ENCODE measurements around the gene MRPL4. TPM values are rescaled to one million over a fixed set of nuclear protein-coding genes. Genes with fewer than 3 reads are reported as not detected.

The MRPL4 gene
- total and polyA plus RNA-seq, 10 of the 15 experiments (the other 5 are each of a cell fraction or from before 2014, with no cell fraction given), result 0.79 to 221 (median 112) TPM

GRCh38 chr19:10290876-10291553, 39.0 kb downstream of the MRPL4 start:
- intact Hi-C loops (cut with micrococcal nuclease; ENCODE audit: unreplicated experiment) (no loop called here), in situ Hi-C loops (cut with MboI) (no loop called here)
- ATAC-seq, result peak; percentile 8; the same call in 2 of the 3 replicates
- Histone ChIP-seq H3K27ac (ENCODE audit: control insufficient read depth, insufficient read depth) (no peak overlapping the region), H3K4me1 (ENCODE audit: control insufficient read depth, insufficient read depth, low read length) (peaks cover 60% of the 10 kb centered on the region), H4K20me1 (ENCODE audit: control insufficient read depth, insufficient read depth) (peaks cover 1% of the 10 kb centered on the region; the same call in 1 of the 2 replicates), H3K36me3 (ENCODE audit: control insufficient read depth in 2 of 2, insufficient read depth in 2 of 2, low read length in 1 of 2) (peaks cover 1 to 2% of the 10 kb centered on the region in 2 experiments; a peak in 2 of 4 replicates), H3K4me3 (peak overlapping the region; percentile 77), H2AFZ (ENCODE audit: control insufficient read depth, low read depth, low read length) (peak overlapping the region; percentile 61), H3K79me2 (ENCODE audit: control insufficient read depth, insufficient read depth, low read length) (no peaks in the 10 kb centered on the region), H3K27me3 (replicated peaks in 1 of 2; ENCODE audit: control insufficient read depth in 2 of 2, insufficient read depth in 2 of 2, low read length in 1 of 2) (peaks cover 3 to 16% of the 10 kb centered on the region in 2 experiments), H3K9me3 (replicated peaks; ENCODE audit: control insufficient read depth, insufficient read depth, low read length) (no peaks in the 10 kb centered on the region; the same call in 2 of the 3 replicates), H3K9ac (ENCODE audit: control insufficient read depth, insufficient read depth, low read length) (peak overlapping the region; percentile 7; the same call in 1 of the 2 replicates), H3K4me2 (ENCODE audit: control insufficient read depth, insufficient read depth) (peak overlapping the region; percentile 98)
- ChIA-PET POLR2A (interaction anchor here (0.6 to 2.2 kb wide), 9 partner anchors 11 to 263 kb away, joined by 3 to 11 read pairs (median 4); partner anchors contain the start of genes ICAM1, RAVER1 and TYK2), CTCF (interaction anchor here (1.0 to 1.8 kb wide), 5 partner anchors 20 to 98 kb away, joined by 3 to 7 read pairs (median 4); partner anchors contain the start of genes ICAM1 and RAVER1), RAD21 (ENCODE audit: unreplicated experiment) (interaction anchor here (0.6 to 1.6 kb wide), 5 partner anchors 11 to 90 kb away, joined by 3 to 22 read pairs (median 5); partner anchors contain the start of genes ICAM1, RAVER1 and TYK2), SMC1A (ENCODE audit: uncharacterized antibody, unreplicated experiment) (interaction anchor here (0.8 to 1.8 kb wide), 6 partner anchors 14 to 145 kb away, joined by 3 to 14 read pairs (median 4); partner anchors contain the start of genes ICAM1 and TYK2)
- 2% methylated on average over 44 of the region's 57 CpGs for WGBS (ENCODE audit: insufficient coverage, insufficient replicate concordance, low lambda C conversion rate, missing lambda C conversion rate)
- DNase-seq (ENCODE audit: low read depth, low spot score), result no peak
- BruUV-seq (replicated peaks), result no TSS peak
- FAIRE-seq, result no peak
- TF ChIP-seq ZBTB33 (IDR thresholded peaks at IDR 0.05) (no peak), IKZF2 (IDR thresholded peaks at IDR 0.05) (no peak), LARP7 (IDR thresholded peaks at IDR 0.05) (no peak), MXI1 (IDR thresholded peaks at IDR 0.05; ENCODE audit: low read depth, low read length) (0 out of 2 replicates have a peak, but pooled peaks have one; percentile 13), RB1 (IDR thresholded peaks at IDR 0.05; ENCODE audit: borderline replicate concordance) (0 out of 2 replicates have a peak, but pooled peaks have one; percentile 46), E4F1 (IDR thresholded peaks at IDR 0.05; ENCODE audit: borderline replicate concordance, partially characterized antibody) (no peak), ZSCAN29 (IDR thresholded peaks at IDR 0.05) (no peak), ZNF217 (IDR thresholded peaks at IDR 0.05) (no peak), NFYB (IDR thresholded peaks at IDR 0.05; ENCODE audit: insufficient read depth, low read depth, low read length) (no peak), BCL3 (IDR thresholded peaks at IDR 0.05; ENCODE audit: borderline replicate concordance, insufficient read depth, low read depth, low read length, poor library complexity, severe bottlenecking) (no peak), BACH1 (IDR thresholded peaks at IDR 0.05; ENCODE audit: borderline replicate concordance) (peak; percentile 72; the same call in 1 of the 2 replicates), WRNIP1 (IDR thresholded peaks at IDR 0.05; ENCODE audit: borderline replicate concordance, low read depth, low read length) (no peak)

All from GM12878 (cell line).